Astrocyte (in vitro differentiated cells and primary cell): ENCODE data around the gene DISP1. TPM values are rescaled to one million over a fixed set of nuclear protein-coding genes. Genes with fewer than 3 reads are reported as not detected.

Source experiments
- DNase-seq: peaks from one replicate; pipeline ENCODE4 v3.0.0-alpha.2; 2010; ENCODE audit warnings: low read depth
- FAIRE-seq: peaks from 2 replicates; lab custom pipeline; 2011; peaks lifted over from hg19 to GRCh38; lab: Jason Lieb, UNC
- H2AFZ ChIP-seq: 2 replicates; pipeline ENCODE4 v1.6.0; 2012; ENCODE audit warnings: low read depth, low read length, inconsistent platforms
- H3K27ac ChIP-seq: 2 replicates; pipeline ENCODE4 v1.5.1; 2011; ENCODE audit warnings: low read depth, low read length, inconsistent platforms
- H3K27me3 ChIP-seq: 2 replicates; pipeline ENCODE4 v1.6.0; 2011; ENCODE audit warnings: low read length, inconsistent platforms; ENCODE audit not compliant: insufficient read depth
- H3K36me3 ChIP-seq: 2 replicates; pipeline ENCODE4 v1.5.1; 2011; ENCODE audit warnings: low read length, inconsistent platforms; ENCODE audit not compliant: insufficient read depth
- H3K4me1 ChIP-seq: 2 replicates; pipeline ENCODE4 v1.5.1; 2011; ENCODE audit warnings: low read length, inconsistent platforms; ENCODE audit not compliant: insufficient read depth
- H3K4me2 ChIP-seq: 2 replicates; pipeline ENCODE4 v1.6.0; 2012; ENCODE audit warnings: low read length, inconsistent platforms
- H3K4me3 ChIP-seq: 2 replicates; pipeline ENCODE4 v1.5.1; 2011; ENCODE audit warnings: low read depth, mild to moderate bottlenecking, low read length, inconsistent platforms; ENCODE audit not compliant: insufficient read depth
- H3K79me2 ChIP-seq: 2 replicates; pipeline ENCODE4 v1.6.0; 2012; ENCODE audit warnings: mild to moderate bottlenecking, low read length, inconsistent platforms; ENCODE audit not compliant: insufficient read depth
- H3K9ac ChIP-seq: 2 replicates; pipeline ENCODE4 v1.6.0; 2012; ENCODE audit warnings: mild to moderate bottlenecking, low read length, inconsistent platforms
- H3K9me3 ChIP-seq: 2 replicates; pipeline ENCODE4 v1.5.1; 2012; ENCODE audit warnings: low read depth, mild to moderate bottlenecking, low read length, inconsistent platforms; ENCODE audit not compliant: insufficient read depth
- H4K20me1 ChIP-seq: 2 replicates; pipeline ENCODE4 v1.6.0; 2012; ENCODE audit warnings: low read length, inconsistent platforms; ENCODE audit not compliant: insufficient read depth
- H3K27ac Mint-ChIP-seq: one replicate; pipeline ENCODE4 v1.8.0; 2021; ENCODE audit warnings: mild to moderate bottlenecking, mixed read lengths; ENCODE audit not compliant: unreplicated experiment
- H3K27me3 Mint-ChIP-seq: one replicate; pipeline ENCODE4 v1.8.0; 2021; ENCODE audit warnings: low read depth, mixed read lengths; ENCODE audit not compliant: unreplicated experiment
- H3K36me3 Mint-ChIP-seq: one replicate; pipeline ENCODE4 v1.8.0; 2021; ENCODE audit warnings: low read depth, mixed read lengths; ENCODE audit not compliant: unreplicated experiment
- H3K4me1 Mint-ChIP-seq: one replicate; pipeline ENCODE4 v1.8.0; 2021; ENCODE audit warnings: low read depth, mixed read lengths; ENCODE audit not compliant: unreplicated experiment
- H3K4me3 Mint-ChIP-seq: one replicate; pipeline ENCODE4 v1.8.0; 2021; ENCODE audit warnings: mild to moderate bottlenecking, moderate library complexity, mixed read lengths; ENCODE audit not compliant: unreplicated experiment
- H3K9me3 Mint-ChIP-seq: one replicate; pipeline ENCODE4 v1.8.0; 2021; ENCODE audit warnings: mild to moderate bottlenecking, mixed read lengths; ENCODE audit not compliant: unreplicated experiment
- CTCF ChIP-seq: IDR thresholded peaks from 2 replicates; pipeline ENCODE4 v1.5.1; 2011; ENCODE audit warnings: low read depth, mild to moderate bottlenecking, inconsistent platforms, low read length, moderate library complexity; ENCODE audit not compliant: insufficient read depth
- EZH2 ChIP-seq: IDR thresholded peaks from 2 replicates; pipeline ENCODE4 v1.6.1; 2012; ENCODE audit warnings: mild to moderate bottlenecking, low read length, inconsistent platforms; ENCODE audit not compliant: insufficient read depth
- total RNA-seq: library from RNA; stranded (reverse); gene quantifications from 2 replicates; pipeline ENCODE4 v1.2.1, GENCODE V29; 2021

DISP1 gene
- total RNA-seq, 1 donor from 2014 or later: 4.1 TPM

- Mint-ChIP-seq H3K9me3 (no peaks in the 10 kb centered on the region), H3K27ac (no peak overlapping the region), H3K4me3 (no peak overlapping the region), H3K27me3 (no peaks in the 10 kb centered on the region), H3K4me1 (peaks cover 10% of the 10 kb centered on the region), H3K36me3 (no peaks in the 10 kb centered on the region)
- no peak overlapping the region for H3K4me2 ChIP-seq
- TF ChIP-seq EZH2 (no peak), CTCF (no peak)
- no peak overlapping the region for H3K27ac ChIP-seq
- no peak overlapping the region for H3K4me3 ChIP-seq
- H3K36me3 ChIP-seq: no peaks in the 10 kb centered on the region
- no peak overlapping the region for H3K9ac ChIP-seq
- no peak overlapping the region for H2AFZ ChIP-seq
- peaks cover 24% of the 10 kb centered on the region for H3K79me2 ChIP-seq
- peak; percentile 86 for DNase-seq
- H3K9me3 ChIP-seq: no peaks in the 10 kb centered on the region
- peaks cover 14% of the 10 kb centered on the region for H4K20me1 ChIP-seq
- H3K4me1 ChIP-seq: peaks cover 3% of the 10 kb centered on the region
- no peak for FAIRE-seq
- no peaks in the 10 kb centered on the region for H3K27me3 ChIP-seq
Measured at GRCh38 chr1:222829868-222830267, 15.0 kb downstream of the DISP1 start.

GRCh38 chr1:222833356-222833876 lies 18.6 kb downstream of the DISP1 start:
- Mint-ChIP-seq H3K27ac (no peak overlapping the region), H3K36me3 (no peaks in the 10 kb centered on the region), H3K9me3 (no peaks in the 10 kb centered on the region), H3K27me3 (no peaks in the 10 kb centered on the region), H3K4me1 (peaks cover 3% of the 10 kb centered on the region), H3K4me3 (no peak overlapping the region)
- no peaks in the 10 kb centered on the region for H3K9me3 ChIP-seq
- H3K36me3 ChIP-seq: no peaks in the 10 kb centered on the region
- no peak overlapping the region for H3K27ac ChIP-seq
- peaks cover 2% of the 10 kb centered on the region for H4K20me1 ChIP-seq
- H2AFZ ChIP-seq: no peak overlapping the region
- H3K79me2 ChIP-seq: peaks cover 19% of the 10 kb centered on the region
- FAIRE-seq: no peak
- no peaks in the 10 kb centered on the region for H3K4me1 ChIP-seq
- H3K4me2 ChIP-seq: no peak overlapping the region
- H3K9ac ChIP-seq: no peak overlapping the region
- TF ChIP-seq EZH2: no peak
- TF ChIP-seq CTCF: no peak
- H3K27me3 ChIP-seq: no peaks in the 10 kb centered on the region
- H3K4me3 ChIP-seq: no peak overlapping the region
- no peak for DNase-seq
